Peyer's patch (tissue), 4 donors: ENCODE measurements around the gene CD247.

Experiments
- POLR2A ChIP-seq, 2 donors: fragments of 450-650 bp; IDR thresholded peaks; one replicate each; pipeline ENCODE4 v1.5.1; 2017; ENCODE audit warnings: antibody characterized with exemption in 2 of 2, mild to moderate bottlenecking in 2 of 2, moderate library complexity in 2 of 2
- TF ChIP-seq, protein P1 (sequence below), 6 experiments: fragments of 450-650 bp in 4 of 6; fragments of 200-600 bp in 2 of 6; sonication (generic) in 1 of 6; IDR thresholded peaks; one replicate each; pipeline ENCODE4 v1.5.1; 2017 to 2019; ENCODE audit warnings: antibody characterized with exemption in 6 of 6, mild to moderate bottlenecking in 3 of 6, moderate library complexity in 1 of 6

GRCh38 chr1:167541610-167542009, 23.3 kb upstream of the CD247 start:
- TF ChIP-seq, protein P1, sequence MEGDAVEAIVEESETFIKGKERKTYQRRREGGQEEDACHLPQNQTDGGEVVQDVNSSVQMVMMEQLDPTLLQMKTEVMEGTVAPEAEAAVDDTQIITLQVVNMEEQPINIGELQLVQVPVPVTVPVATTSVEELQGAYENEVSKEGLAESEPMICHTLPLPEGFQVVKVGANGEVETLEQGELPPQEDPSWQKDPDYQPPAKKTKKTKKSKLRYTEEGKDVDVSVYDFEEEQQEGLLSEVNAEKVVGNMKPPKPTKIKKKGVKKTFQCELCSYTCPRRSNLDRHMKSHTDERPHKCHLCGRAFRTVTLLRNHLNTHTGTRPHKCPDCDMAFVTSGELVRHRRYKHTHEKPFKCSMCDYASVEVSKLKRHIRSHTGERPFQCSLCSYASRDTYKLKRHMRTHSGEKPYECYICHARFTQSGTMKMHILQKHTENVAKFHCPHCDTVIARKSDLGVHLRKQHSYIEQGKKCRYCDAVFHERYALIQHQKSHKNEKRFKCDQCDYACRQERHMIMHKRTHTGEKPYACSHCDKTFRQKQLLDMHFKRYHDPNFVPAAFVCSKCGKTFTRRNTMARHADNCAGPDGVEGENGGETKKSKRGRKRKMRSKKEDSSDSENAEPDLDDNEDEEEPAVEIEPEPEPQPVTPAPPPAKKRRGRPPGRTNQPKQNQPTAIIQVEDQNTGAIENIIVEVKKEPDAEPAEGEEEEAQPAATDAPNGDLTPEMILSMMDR (IDR thresholded peaks at IDR 0.05) = no peak
- no peak for TF ChIP-seq POLR2A (IDR thresholded peaks at IDR 0.05)
